ENCODE results near the gene PARD3B. TPM values are rescaled to one million over a fixed set of nuclear protein-coding genes. Genes with fewer than 3 reads are reported as not detected.

The PARD3B gene
- polyA plus RNA-seq, 3 donors = not detected

DNA sequence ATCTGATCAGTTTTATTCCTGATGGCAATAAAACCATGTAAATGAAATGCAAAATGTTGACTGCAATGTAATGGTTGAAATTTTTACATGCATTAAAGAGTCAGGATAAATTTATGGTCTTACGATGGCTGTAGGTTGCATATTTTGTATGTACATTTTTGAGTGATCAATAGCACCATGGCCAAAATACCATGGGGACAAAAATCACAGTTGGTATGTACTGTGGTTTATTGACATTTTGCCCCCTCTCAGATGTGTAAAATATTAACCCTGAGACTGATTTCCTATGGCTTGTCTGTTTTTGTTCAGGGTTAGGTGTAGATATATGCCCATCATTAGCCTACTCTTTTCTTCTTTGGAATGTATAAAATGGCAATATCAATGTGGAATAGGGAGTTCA lies 138.1 kb downstream of the PARD3B start:
- H3K27ac Mint-ChIP-seq = no peak overlapping the region
- H3K79me2 ChIP-seq (ENCODE audit: insufficient read depth, low read length) = no peaks in the 10 kb centered on the region
- H4K20me1 ChIP-seq (ENCODE audit: insufficient read depth, low read length) = no peaks in the 10 kb centered on the region
- H3K4me1 ChIP-seq (ENCODE audit: control insufficient read depth in 1 of 2, insufficient read depth in 2 of 2, low read length in 2 of 2) = no peaks in the 10 kb centered on the region
- TF ChIP-seq, protein P1, sequence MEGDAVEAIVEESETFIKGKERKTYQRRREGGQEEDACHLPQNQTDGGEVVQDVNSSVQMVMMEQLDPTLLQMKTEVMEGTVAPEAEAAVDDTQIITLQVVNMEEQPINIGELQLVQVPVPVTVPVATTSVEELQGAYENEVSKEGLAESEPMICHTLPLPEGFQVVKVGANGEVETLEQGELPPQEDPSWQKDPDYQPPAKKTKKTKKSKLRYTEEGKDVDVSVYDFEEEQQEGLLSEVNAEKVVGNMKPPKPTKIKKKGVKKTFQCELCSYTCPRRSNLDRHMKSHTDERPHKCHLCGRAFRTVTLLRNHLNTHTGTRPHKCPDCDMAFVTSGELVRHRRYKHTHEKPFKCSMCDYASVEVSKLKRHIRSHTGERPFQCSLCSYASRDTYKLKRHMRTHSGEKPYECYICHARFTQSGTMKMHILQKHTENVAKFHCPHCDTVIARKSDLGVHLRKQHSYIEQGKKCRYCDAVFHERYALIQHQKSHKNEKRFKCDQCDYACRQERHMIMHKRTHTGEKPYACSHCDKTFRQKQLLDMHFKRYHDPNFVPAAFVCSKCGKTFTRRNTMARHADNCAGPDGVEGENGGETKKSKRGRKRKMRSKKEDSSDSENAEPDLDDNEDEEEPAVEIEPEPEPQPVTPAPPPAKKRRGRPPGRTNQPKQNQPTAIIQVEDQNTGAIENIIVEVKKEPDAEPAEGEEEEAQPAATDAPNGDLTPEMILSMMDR (IDR thresholded peaks at IDR 0.05) = no peak
- no peaks in the 10 kb centered on the region for H3K4me1 Mint-ChIP-seq
- H3K27me3 Mint-ChIP-seq (ENCODE audit: low read depth in 3 of 3) = peaks cover 0 to 2% (median 0%) of the 10 kb centered on the region in 3 donors
- H3K9ac ChIP-seq (ENCODE audit: insufficient read depth, low read length, poor library complexity, severe bottlenecking) = no peak overlapping the region
- no peaks in the 10 kb centered on the region for H3K36me3 ChIP-seq (replicated peaks in 1 of 2; ENCODE audit: control insufficient read depth in 1 of 2, insufficient read depth in 2 of 2, low read length in 2 of 2)
- no peak overlapping the region for H3K27ac ChIP-seq (ENCODE audit: low read depth in 1 of 2, low read length in 2 of 2)
- H3K27me3 ChIP-seq (ENCODE audit: control insufficient read depth in 2 of 2, insufficient read depth in 2 of 2, low read length in 2 of 2) = no peaks in the 10 kb centered on the region
- H3K9me3 ChIP-seq (replicated peaks in 1 of 2; ENCODE audit: control insufficient read depth in 1 of 2, insufficient read depth in 1 of 2, low read length in 2 of 2) = peaks cover 0 to 4% of the 10 kb centered on the region in 2 donors
- no peaks in the 10 kb centered on the region for H3K36me3 Mint-ChIP-seq
- no peak for DNase-seq
- intact Hi-C loops (cut with micrococcal nuclease) = no loop called here
- no peak overlapping the region for H3K4me2 ChIP-seq (replicated peaks; ENCODE audit: extremely low read depth, low read length, poor library complexity, severe bottlenecking)
- no peak overlapping the region for H3K4me3 ChIP-seq (replicated peaks in 1 of 3; ENCODE audit: low read depth in 2 of 3, low read length in 3 of 3)
- no peak overlapping the region for H2AFZ ChIP-seq (ENCODE audit: insufficient read depth, low read depth, low read length, poor library complexity, severe bottlenecking)
- H3K4me3 Mint-ChIP-seq = no peak overlapping the region
- no CpG with 5 or more reads among the region's 1 CpG for WGBS (ENCODE audit: insufficient coverage)
- peaks cover 0 to 5% (median under 1%) of the 10 kb centered on the region in 7 donors for H3K9me3 Mint-ChIP-seq

DNA sequence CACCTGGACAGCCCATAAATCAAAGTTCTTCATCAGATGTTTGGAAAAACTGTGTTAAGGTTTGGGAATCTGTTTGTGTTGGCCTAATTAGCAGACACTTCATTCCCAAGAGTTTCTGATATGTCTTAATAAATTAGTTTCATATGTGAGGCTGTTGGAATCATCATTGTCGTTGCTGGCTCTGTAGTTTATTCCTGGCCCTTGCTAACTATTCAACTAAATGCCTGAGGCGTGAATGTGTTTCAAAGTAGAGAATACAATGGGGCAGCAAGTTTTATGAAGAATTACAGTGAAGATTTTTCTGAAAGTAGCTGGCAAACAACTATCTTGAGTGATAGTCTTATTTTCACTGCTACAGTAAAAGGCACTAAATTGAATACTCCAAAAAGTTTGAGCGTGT lies 141.1 kb downstream of the PARD3B start:
- TF ChIP-seq, protein P1 (IDR thresholded peaks at IDR 0.05) = no peak
- Histone ChIP-seq H3K27me3 (ENCODE audit: control insufficient read depth in 2 of 2, insufficient read depth in 2 of 2, low read length in 2 of 2) (no peaks in the 10 kb centered on the region), H3K4me2 (replicated peaks; ENCODE audit: extremely low read depth, low read length, poor library complexity, severe bottlenecking) (no peak overlapping the region), H3K9me3 (replicated peaks in 1 of 2; ENCODE audit: control insufficient read depth in 1 of 2, insufficient read depth in 1 of 2, low read length in 2 of 2) (no peaks in the 10 kb centered on the region), H3K4me3 (replicated peaks in 1 of 3; ENCODE audit: low read depth in 2 of 3, low read length in 3 of 3) (no peak overlapping the region), H3K4me1 (ENCODE audit: control insufficient read depth in 1 of 2, insufficient read depth in 2 of 2, low read length in 2 of 2) (no peaks in the 10 kb centered on the region), H2AFZ (ENCODE audit: insufficient read depth, low read depth, low read length, poor library complexity, severe bottlenecking) (no peak overlapping the region), H4K20me1 (ENCODE audit: insufficient read depth, low read length) (no peaks in the 10 kb centered on the region), H3K9ac (ENCODE audit: insufficient read depth, low read length, poor library complexity, severe bottlenecking) (no peak overlapping the region), H3K79me2 (ENCODE audit: insufficient read depth, low read length) (no peaks in the 10 kb centered on the region), H3K36me3 (replicated peaks in 1 of 2; ENCODE audit: control insufficient read depth in 1 of 2, insufficient read depth in 2 of 2, low read length in 2 of 2) (no peaks in the 10 kb centered on the region), H3K27ac (ENCODE audit: low read depth in 1 of 2, low read length in 2 of 2) (no peak overlapping the region)
- H3K27ac Mint-ChIP-seq = no peak overlapping the region
- H3K4me1 Mint-ChIP-seq = no peaks in the 10 kb centered on the region
- H3K4me3 Mint-ChIP-seq = no peak overlapping the region
- DNase-seq = no peak
- H3K9me3 Mint-ChIP-seq = peaks cover 0 to 4% (median 0%) of the 10 kb centered on the region in 7 donors
- H3K27me3 Mint-ChIP-seq (ENCODE audit: low read depth in 3 of 3) = peaks cover 0 to 2% (median 0%) of the 10 kb centered on the region in 3 donors
- intact Hi-C loops (cut with micrococcal nuclease) = no loop called here
- no peaks in the 10 kb centered on the region for H3K36me3 Mint-ChIP-seq
- WGBS (ENCODE audit: insufficient coverage) = no CpG with 5 or more reads among the region's 3 CpGs

All from CD14-positive monocyte (primary cell).